Esophagus mucosa (tissue), 1 donor: Measurements from ENCODE around the gene MACROD2. TPM values are rescaled to one million over a fixed set of nuclear protein-coding genes. Genes with fewer than 3 reads are reported as not detected.

Experiments
- ATAC-seq: fragments of 200-7000 bp; cut with Tn5 transposase; one replicate; pipeline ENCODE4 v1.9.1; 2020
- total RNA-seq: library from RNA; stranded (reverse); gene quantifications from one replicate; pipeline ENCODE4 v1.2.4, GENCODE V29; 2023
- donor health status: DM: yes; HTN: yes; CAD: no.

The MACROD2 gene
- total RNA-seq, 1 donor from 2014 or later: 2.2 TPM

DNA sequence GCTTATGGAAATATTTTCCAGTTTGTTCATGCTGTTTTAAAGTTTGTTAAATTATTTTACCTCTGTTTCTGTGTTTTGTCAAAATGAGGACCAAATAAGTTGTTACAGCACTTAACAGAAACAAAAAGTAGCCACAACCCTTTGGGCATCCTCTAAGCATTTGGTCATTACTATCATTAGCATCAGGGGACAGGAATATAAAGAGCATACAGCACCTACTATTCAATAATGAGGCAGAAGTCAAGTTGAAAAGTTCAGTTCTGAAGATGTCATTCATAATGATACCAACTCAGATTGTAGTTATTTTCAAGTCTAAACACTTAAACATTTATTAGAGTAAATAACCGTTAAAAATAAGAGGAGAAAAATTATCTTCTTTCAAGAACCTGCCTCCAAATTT is 1204.4 kb downstream of the MACROD2 start:
- ATAC-seq: no peak

DNA sequence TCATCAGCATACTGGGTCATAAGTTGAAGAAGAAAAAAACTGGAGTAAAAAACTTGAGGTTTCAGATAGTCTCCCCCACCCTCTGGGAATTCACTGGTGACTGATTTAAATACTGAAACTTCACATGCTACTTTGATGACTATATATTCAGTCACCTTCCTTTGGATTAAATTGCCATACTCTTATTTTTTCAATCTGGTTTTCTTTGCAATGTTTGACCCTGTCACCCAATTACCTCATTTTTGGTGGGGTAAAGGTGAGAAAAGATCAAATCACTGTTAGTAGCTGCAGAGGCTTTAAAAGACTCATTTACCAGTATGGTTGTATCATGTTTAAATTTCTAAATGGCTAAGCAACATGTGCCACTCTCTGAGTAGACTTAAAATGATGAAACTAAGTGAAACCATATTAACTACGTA is 1204.8 kb downstream of the MACROD2 start:
- ATAC-seq: no peak

DNA sequence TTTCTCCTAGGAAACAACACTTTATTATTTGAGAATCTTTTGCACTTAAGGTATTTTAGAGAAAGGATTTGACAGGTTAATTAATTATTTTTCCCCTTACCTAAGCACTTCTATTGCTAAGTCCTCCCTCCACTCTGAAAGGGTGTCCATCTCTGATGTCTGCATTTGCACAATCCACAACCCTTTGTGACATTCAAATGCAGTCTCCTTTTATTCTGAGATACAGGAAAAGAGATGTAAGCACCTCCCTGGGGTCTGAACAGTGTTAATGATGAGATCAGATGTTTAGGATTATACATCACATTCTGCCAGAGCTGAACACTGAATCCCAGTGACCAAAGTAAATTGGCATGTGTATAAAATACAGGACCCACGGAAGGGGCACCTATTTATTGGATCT is 1206.3 kb downstream of the MACROD2 start:
- no peak for ATAC-seq

GRCh38 chr20:15204234-15204633 is 1208.9 kb downstream of the MACROD2 start:
- no peak for ATAC-seq

DNA sequence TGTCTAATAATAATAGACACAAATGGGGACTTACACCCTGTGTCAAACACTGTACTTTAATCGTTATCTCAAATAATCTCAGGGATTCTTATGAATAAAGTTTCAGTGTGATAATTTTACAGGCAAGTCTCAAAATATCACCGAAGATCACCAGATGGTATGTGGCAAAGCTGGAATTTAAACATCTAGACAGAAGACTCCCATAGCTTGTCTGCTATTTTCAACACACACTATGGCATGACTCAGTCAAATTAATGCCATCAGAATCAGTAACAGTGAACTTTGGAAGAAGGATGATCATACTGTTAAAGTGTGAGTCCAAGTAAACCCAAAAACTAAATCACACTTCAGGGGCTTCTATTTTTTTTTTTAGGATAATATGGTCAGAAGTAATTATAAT is 1209.7 kb downstream of the MACROD2 start:
- no peak for ATAC-seq

GRCh38 chr20:15205719-15206118 is 1210.4 kb downstream of the MACROD2 start:
- ATAC-seq: no peak

DNA sequence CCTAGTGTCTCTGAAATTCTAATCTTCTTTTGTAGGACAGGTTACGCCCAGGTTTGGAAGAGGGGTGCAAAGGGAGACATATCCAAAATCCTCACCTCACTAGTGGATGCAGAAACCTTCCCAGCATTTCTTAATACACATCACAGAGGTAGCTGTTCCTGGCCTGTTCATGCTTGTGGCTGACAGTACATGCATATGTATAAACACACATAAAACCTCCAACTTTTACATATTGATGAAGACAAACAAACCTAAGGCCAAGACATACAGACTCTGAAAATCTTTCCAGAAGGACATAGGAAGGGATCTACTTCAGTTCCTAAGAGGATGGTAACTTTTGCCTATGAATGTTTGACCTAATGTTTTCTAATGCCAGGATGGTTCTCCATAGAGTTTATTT is 1214.2 kb downstream of the MACROD2 start:
- no peak for ATAC-seq

- ATAC-seq: no peak
Observed at GRCh38 chr20:15214051-15214450, 1218.7 kb downstream of the MACROD2 start.

GRCh38 chr20:15220009-15220656 is 1224.8 kb downstream of the MACROD2 start:
- peak; percentile 63 for ATAC-seq

DNA sequence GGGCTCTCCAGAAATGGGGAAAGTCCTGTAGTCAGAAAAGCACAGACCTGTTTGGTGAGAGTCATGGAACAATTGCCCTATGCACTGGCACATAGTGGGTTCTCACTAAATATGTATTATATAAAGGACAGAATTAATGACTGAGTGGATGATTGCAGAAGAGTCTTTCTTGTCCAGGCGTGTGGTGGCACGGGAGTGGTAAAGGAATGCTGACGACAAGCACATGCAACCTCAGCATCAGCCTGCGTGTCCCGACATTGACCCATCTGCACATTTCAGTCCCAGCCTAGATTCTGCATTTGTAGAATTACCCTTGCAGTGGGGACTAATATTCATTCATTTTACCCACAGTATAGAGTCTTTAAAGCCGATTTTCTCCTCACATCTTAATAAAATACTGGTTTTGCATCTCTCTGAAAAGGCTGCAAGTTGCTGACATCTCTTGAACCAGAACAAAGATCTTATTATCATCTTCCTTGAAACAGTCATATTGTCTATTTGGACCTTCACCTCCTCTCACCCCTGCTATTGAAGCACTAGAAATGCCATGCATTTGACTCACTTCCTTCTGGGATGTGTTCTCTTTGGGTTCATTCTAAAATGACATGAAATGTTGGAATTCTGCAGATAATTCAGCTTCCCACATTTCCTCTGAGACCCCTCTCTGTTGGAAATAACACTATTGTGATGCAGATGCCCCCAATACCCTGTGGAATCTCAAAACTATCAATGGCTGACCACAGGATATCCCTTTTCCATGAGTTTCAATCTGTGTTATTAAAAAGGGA is 1225.7 kb downstream of the MACROD2 start:
- ATAC-seq: peak; percentile 81

DNA sequence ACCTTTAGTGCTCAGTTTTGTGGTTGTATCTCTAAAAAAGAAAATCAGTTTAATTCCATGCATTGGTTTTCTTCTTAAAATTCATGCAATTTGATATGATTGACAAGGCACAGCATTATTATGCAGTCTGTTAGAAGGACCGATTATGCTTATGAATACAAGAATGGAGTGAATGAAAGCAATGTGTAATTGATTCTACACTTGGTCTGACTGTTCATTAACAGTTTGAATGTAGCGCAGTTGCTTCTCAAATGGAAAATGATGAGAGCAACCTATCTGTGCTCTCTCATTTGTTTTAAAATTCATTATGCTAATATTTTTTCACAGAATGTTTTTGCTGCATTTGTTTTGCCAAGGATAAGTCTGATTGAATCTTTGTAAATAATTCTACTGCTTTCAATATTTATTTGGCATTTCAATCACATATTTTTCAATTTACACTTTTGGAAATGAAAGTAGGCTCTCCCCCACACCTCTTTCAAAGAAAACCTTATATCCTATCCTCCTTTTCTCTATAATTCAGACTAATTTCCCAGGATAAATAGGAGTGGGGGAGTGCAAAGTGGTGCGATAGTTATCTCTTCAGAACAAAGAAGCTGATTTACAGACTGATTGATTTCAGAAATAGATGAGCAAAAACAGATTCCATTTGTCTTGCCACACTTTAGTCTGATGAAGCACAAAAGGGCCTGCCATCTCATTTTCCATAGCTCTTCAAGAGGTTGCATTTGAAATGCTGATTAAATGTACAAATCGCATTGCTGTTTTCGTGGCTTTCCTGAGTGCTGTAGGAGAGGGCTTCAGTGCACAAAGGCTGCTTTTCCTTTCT is 1227.4 kb downstream of the MACROD2 start:
- no peak for ATAC-seq

- no peak for ATAC-seq
Observed at GRCh38 chr20:15224199-15224598, 1228.9 kb downstream of the MACROD2 start.

DNA sequence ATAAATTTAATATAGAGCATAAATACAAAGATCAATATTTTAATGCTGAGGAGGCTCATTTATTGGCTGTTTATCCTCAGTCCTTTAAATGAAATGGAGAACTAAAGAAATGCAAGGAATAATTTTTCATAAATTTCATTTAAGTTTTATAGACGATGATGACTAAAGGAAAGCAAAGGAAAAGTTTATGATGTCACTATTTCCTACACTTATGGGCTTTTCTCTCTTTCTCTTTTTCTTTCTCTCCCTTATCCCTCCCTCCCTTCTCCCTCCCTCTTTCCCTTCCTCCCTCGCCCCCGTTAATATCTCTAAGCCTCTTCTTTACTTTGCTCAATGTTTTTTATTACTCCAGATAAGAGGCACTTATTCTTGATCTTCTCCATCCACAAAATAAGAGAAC is 1231.8 kb downstream of the MACROD2 start:
- no peak for ATAC-seq

- no peak for ATAC-seq
Observed at GRCh38 chr20:15232243-15232642, 1236.9 kb downstream of the MACROD2 start.

GRCh38 chr20:15235471-15236198 is 1240.3 kb downstream of the MACROD2 start:
- ATAC-seq: no peak

- ATAC-seq: peak; percentile 82
Observed at GRCh38 chr20:15236812-15237211, 1241.5 kb downstream of the MACROD2 start.

DNA sequence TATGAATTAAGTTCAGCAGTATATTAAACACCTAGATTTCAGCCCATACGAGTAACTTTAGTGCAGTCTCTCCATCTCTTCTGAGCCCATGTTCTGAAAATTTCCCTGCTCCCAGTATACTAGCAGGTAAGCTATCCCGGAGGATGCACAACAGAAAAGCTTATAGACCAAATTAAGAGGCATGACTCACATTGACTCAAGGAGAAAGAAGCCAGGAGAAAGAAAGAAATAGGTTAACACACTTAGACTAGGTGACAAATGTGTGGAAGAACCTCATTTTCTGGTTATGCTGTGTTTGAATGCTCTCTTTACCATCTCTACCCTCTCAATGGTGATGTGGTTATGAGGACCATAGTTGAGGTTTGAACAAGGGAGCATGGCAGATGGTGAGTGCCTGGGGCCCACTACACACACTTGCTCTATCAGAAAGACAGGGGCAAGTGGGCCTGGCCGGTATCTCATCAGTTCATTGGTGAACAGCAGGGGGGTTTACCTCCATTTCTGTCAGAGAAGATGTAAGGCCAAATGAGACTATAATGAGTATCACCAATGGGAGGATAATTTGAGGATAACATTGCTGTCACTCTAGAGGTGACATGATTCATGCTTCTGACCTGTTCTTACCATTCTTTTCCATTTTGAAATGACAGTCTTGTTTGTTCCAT is 1244.4 kb downstream of the MACROD2 start:
- ATAC-seq: no peak

DNA sequence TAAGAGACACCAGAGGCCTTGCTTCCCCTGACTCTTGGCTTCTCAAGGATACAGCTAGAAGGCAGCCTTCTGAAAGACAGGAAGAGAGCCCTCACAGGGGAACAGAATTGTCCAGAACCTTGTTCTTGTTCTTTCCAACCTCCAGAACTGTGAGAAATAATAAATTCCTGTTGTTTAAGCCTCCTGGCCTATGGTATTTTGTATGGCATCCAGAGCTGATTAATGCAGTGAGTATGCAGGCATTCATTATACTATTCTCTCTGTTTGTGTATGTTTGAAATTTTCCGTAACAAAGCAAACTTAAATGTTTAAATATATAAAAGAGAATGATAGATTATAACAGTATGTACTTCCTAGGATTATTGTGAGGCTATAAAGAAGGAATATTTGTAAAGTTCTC is 1245.5 kb downstream of the MACROD2 start:
- ATAC-seq: no peak

- ATAC-seq: no peak
Observed at GRCh38 chr20:15241681-15242080, 1246.4 kb downstream of the MACROD2 start.

DNA sequence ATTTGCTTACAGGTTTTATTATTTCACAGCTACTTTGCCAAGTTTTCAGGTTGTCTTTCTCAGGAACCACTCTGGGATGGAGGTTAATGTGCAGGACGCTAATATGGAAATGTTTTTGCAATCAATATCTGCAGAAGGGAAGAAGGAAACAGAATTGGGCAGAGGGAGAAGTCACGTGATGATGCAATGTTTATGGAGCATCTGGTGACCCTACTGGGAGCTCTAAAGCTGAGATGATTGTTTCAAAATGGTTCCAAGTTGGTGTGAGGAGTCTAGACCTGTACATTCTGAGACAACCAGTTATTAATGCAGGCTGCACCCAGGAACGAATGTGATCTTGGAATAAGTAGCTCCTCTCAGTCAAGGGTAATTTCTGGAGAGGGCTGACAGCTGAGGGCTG is 1247.5 kb downstream of the MACROD2 start:
- no peak for ATAC-seq

DNA sequence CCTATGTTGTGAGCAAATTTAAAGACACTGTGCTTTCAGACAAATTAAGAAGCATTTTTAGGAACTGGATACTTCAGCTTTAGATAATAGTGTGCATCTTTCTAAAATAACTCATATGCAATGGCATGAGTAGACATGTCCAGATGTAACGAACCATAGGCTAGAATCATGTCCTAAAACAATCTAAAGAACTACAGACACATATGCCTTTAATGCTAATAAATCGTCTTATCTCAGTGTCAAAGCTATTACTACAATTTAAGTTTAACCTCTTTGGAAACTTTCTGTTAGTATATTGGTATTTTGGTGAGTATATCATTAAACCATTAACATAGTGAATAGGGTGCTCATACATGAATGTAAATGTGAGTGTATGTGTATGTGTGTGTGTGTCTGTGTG is 1250.6 kb downstream of the MACROD2 start:
- ATAC-seq: no peak
